ENCODE measurements around the gene DAPK1. TPM values are rescaled to one million over a fixed set of nuclear protein-coding genes. Genes with fewer than 3 reads are reported as not detected.

DAPK1 gene
- total RNA-seq, 4 donors from 2014 or later, result 19.1 to 44.8 (median 40.4) TPM

DNA sequence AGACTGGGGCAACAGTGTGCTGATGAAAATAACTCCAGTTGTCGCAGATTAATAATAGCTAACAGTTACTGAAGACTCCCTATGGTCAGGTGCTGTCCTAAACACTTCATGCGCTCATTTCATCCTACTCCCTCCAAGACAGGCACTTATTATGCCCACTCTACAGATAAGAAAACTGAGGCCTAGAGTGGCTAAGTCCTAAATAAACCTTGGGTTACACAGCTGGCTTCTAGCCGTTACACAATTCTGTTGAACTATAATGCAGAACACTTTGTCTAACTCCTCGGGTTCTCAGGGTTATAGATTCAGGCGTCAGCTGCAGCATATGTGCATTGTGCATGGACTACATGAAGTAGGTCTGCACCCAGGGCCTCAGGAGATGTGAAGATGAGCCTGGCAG, 103.9 kb downstream of the DAPK1 start:
- Histone ChIP-seq H3K9me3 (no peaks in the 10 kb centered on the region), H3K4me3 (no peak overlapping the region), H3K27me3 (no peaks in the 10 kb centered on the region), H3K27ac (no peak overlapping the region), H3K36me3 (no peaks in the 10 kb centered on the region), H3K4me1 (no peaks in the 10 kb centered on the region)
- intact Hi-C loops (cut with DNase I; ENCODE audit: low total_unique reads), result no loop called here
- DNase-seq, result no peak
- TF ChIP-seq, protein P1, sequence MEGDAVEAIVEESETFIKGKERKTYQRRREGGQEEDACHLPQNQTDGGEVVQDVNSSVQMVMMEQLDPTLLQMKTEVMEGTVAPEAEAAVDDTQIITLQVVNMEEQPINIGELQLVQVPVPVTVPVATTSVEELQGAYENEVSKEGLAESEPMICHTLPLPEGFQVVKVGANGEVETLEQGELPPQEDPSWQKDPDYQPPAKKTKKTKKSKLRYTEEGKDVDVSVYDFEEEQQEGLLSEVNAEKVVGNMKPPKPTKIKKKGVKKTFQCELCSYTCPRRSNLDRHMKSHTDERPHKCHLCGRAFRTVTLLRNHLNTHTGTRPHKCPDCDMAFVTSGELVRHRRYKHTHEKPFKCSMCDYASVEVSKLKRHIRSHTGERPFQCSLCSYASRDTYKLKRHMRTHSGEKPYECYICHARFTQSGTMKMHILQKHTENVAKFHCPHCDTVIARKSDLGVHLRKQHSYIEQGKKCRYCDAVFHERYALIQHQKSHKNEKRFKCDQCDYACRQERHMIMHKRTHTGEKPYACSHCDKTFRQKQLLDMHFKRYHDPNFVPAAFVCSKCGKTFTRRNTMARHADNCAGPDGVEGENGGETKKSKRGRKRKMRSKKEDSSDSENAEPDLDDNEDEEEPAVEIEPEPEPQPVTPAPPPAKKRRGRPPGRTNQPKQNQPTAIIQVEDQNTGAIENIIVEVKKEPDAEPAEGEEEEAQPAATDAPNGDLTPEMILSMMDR (IDR thresholded peaks at IDR 0.05), result no peak
- TF ChIP-seq POLR2A (IDR thresholded peaks at IDR 0.05), result no peak

DNA sequence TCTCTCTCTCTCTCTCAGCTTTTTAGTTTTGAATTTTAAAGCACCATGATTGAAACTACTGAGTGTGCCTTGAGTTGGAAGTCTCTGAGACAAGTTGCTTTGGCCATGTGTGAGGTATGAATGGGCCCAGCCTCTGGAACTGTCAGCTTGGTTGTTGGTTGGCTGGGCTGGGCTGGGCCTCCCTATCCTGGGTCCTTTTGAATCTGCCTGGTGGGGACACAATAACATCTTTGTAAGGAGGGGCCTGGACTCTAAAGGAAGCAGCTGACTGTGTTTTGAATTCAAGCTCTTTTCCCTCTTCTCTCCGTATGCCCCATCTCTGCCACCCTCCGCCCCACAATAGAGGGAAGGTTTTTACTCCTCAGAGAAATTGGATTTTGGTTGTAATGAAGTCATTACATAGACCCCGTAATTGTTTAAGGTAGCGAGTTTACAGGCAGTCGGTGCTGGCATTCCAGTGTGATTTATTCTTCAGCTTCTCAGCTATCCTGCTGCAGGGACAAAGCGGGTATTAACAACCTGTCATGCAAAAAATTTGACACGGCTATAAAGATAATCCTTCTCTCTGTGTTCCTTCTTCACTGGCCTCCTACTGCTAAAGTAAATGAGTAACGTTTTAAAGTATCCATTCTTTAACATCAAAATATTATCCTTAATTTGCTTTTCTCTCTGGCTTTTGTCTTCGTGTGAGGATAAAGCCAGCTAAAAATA, 105.4 kb downstream of the DAPK1 start:
- intact Hi-C loops (cut with DNase I; ENCODE audit: low total_unique reads), result no loop called here

DNA sequence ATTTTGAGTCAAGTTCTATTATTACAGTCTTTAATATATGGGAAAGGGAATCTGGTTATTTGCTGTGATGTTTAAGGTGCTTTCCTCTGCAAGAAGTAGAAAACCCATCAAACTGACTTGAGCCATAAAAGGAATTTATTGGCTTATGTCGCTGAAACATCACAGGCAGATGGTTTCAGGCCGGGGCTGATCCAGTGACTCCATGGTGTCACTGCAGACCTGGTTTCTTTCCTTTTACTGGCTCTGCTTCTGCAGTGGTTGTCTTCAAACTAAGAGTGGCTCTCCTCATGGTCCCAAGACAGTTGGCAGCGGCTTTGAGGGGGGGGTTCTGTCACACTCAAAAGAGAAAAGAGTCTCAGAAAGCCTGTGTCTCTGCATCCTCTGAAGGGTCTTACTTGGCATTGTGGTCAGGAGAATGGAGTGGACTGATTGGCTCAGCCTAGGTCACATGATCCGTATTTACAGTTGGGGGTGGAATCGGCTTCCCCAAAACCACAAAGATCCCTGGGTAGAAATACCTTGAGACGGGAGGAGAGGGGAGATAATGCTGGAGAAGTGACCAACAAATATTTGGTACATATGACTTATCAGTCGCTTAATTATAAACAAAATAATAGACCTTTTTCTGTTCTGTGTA, 106.3 kb downstream of the DAPK1 start:
- TF ChIP-seq, protein P1 (IDR thresholded peaks at IDR 0.05), result no peak
- TF ChIP-seq POLR2A (IDR thresholded peaks at IDR 0.05), result no peak
- Histone ChIP-seq H3K36me3 (no peaks in the 10 kb centered on the region), H3K4me1 (no peaks in the 10 kb centered on the region), H3K4me3 (no peak overlapping the region), H3K9me3 (no peaks in the 10 kb centered on the region), H3K27ac (no peak overlapping the region), H3K27me3 (no peaks in the 10 kb centered on the region)
- intact Hi-C loops (cut with DNase I; ENCODE audit: low total_unique reads), result no loop called here
- no peak for DNase-seq

More for the DNA sequence above, 105.4 kb downstream of the DAPK1 start:
- Histone ChIP-seq H3K27ac (no peak overlapping the region), H3K36me3 (no peaks in the 10 kb centered on the region), H3K4me1 (no peaks in the 10 kb centered on the region), H3K9me3 (no peaks in the 10 kb centered on the region), H3K4me3 (no peak overlapping the region), H3K27me3 (no peaks in the 10 kb centered on the region)
- no peak for DNase-seq
- no peak for TF ChIP-seq POLR2A (IDR thresholded peaks at IDR 0.05)
- TF ChIP-seq, protein P1 (IDR thresholded peaks at IDR 0.05), result no peak

DNA sequence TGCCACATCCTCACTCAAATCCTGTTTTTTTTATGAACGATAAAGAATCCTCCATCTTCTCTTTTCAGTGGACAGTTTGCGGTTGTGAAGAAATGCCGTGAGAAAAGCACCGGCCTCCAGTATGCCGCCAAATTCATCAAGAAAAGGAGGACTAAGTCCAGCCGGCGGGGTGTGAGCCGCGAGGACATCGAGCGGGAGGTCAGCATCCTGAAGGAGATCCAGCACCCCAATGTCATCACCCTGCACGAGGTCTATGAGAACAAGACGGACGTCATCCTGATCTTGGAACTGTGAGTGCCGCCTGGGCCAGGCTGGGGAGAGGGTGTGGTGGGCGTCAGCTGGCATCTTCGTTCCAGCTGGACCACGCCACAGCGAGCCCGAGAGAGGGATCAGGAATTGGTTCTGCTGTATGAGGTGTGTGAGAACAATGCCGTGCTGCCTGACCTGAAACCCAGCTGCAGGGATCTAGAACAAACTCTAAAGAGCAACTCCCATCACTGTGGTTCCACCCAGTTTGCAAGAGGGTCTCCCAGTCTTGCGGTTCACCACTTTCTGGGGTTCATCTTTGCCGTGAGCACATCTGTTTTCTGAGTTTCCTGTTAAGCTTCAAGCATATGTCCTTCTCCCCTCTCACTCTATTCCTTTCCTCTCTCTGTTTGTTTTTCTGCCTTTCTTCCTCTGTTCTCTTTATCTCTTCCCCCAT, 107.4 kb downstream of the DAPK1 start:
- no peaks in the 10 kb centered on the region for H3K36me3 ChIP-seq
- no peak overlapping the region for H3K4me3 ChIP-seq
- no peaks in the 10 kb centered on the region for H3K27me3 ChIP-seq
- intact Hi-C loops (cut with DNase I; ENCODE audit: low total_unique reads), result no loop called here
- no peak for DNase-seq
- no peak overlapping the region for H3K27ac ChIP-seq
- TF ChIP-seq POLR2A (IDR thresholded peaks at IDR 0.05), result no peak
- TF ChIP-seq, protein P1 (IDR thresholded peaks at IDR 0.05), result no peak
- H3K4me1 ChIP-seq, result no peaks in the 10 kb centered on the region
- no peaks in the 10 kb centered on the region for H3K9me3 ChIP-seq

DNA sequence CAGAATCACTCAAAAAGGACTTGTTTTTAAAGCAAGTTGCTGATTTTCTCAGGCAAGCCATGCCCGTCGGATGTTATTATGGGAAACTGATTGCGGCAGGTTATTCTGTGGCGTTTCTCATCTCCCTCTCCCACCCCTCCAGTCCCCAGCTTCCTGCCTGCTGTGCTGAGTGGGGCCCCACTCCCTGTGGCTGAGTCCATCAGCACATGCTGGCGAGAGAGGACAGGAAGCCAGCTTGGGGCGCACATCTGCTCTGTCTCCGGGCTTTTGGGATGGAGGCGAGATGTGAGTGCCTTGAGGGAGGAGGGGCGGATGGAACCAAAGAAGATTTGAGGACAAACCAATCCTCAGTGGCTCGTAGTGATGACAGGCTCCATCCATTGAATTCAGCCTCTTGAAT, 108.0 kb downstream of the DAPK1 start:
- no peak for DNase-seq
- Histone ChIP-seq H3K27me3 (no peaks in the 10 kb centered on the region), H3K4me1 (no peaks in the 10 kb centered on the region), H3K27ac (no peak overlapping the region), H3K36me3 (no peaks in the 10 kb centered on the region), H3K4me3 (no peak overlapping the region), H3K9me3 (no peaks in the 10 kb centered on the region)
- TF ChIP-seq, protein P1 (IDR thresholded peaks at IDR 0.05), result no peak
- TF ChIP-seq POLR2A (IDR thresholded peaks at IDR 0.05), result no peak
- intact Hi-C loops (cut with DNase I; ENCODE audit: low total_unique reads), result no loop called here
